ENCODE measurements around the gene FILIP1. TPM values are rescaled to one million over a fixed set of nuclear protein-coding genes. Genes with fewer than 3 reads are reported as not detected.

The FILIP1 gene
- total and polyA plus RNA-seq, 2 of the 8 experiments (the other 6 are each of a cell fraction or from before 2014, with no cell fraction given), result 2.4 to 5.7 TPM

- no peak overlapping the region for H3K56ac ChIP-seq (replicated peaks; ENCODE audit: insufficient read length, low read depth, low read length)
- FAIRE-seq (no peak), DNase-seq (ENCODE audit: low read depth in 1 of 2, low spot score in 2 of 2) (no peak)
- H4K8ac ChIP-seq (ENCODE audit: extremely low read depth, insufficient read depth, low read length), result no peak overlapping the region
- CTCF ChIA-PET (ENCODE audit: partially characterized antibody), result interaction anchor here (1.3 to 3.2 kb wide), 2 partner anchors 13 to 57 kb away, joined by 3 to 12 read pairs; no protein-coding TSS in a partner anchor
- no peak overlapping the region for H3K14ac ChIP-seq (ENCODE audit: insufficient read length)
- no peaks in the 10 kb centered on the region for H4K20me1 ChIP-seq (replicated peaks in 1 of 2; ENCODE audit: control insufficient read depth in 1 of 2, insufficient read depth in 2 of 2, low read length in 2 of 2)
- H4K5ac ChIP-seq (ENCODE audit: insufficient read length, low read depth, low read length), result no peak overlapping the region
- H3K9ac ChIP-seq (replicated peaks in 1 of 4; ENCODE audit: extremely low read depth in 1 of 4, low read depth in 3 of 4, low read length in 3 of 4), result no peak overlapping the region
- H4K91ac ChIP-seq (replicated peaks; ENCODE audit: insufficient read length, low read length), result no peak overlapping the region
- H3K4ac ChIP-seq (replicated peaks; ENCODE audit: insufficient read length, low read depth, low read length), result no peak overlapping the region
- H3K36me3 ChIP-seq (ENCODE audit: control insufficient read depth in 2 of 4, insufficient read depth in 4 of 4, low read length in 3 of 4), result no peaks in the 10 kb centered on the region
- no peak overlapping the region for H2BK20ac ChIP-seq (ENCODE audit: low read length)
- no peak overlapping the region for H3K4me3 ChIP-seq (ENCODE audit: extremely low read depth in 1 of 4, insufficient read depth in 2 of 4, low read depth in 3 of 4, low read length in 4 of 4)
- H3K23me2 ChIP-seq (ENCODE audit: low read depth, low read length), result no peaks in the 10 kb centered on the region
- TF ChIP-seq NANOG (IDR thresholded peaks at IDR 0.05; ENCODE audit: insufficient read depth, low read depth, low read length, poor library complexity, severe bottlenecking) (no peak), POU5F1 (IDR thresholded peaks at IDR 0.05; ENCODE audit: low read depth, low read length) (no peak)
- TF ChIP-seq, protein P1, sequence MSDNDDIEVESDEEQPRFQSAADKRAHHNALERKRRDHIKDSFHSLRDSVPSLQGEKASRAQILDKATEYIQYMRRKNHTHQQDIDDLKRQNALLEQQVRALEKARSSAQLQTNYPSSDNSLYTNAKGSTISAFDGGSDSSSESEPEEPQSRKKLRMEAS (IDR thresholded peaks at IDR 0.05), result no peak
- no peak overlapping the region for H3K4me2 ChIP-seq (ENCODE audit: insufficient read depth in 1 of 2, low read depth in 2 of 2, low read length in 2 of 2)
- H3K4me1 ChIP-seq (replicated peaks in 1 of 4; ENCODE audit: control insufficient read depth in 3 of 4, insufficient read depth in 4 of 4, low read length in 3 of 4), result peaks cover 2 to 6% (median 2%) of the 10 kb centered on the region in 4 experiments; a peak in 3 of 7 replicates
- no peak overlapping the region for H2BK5ac ChIP-seq (ENCODE audit: low read depth, low read length)
- no peaks in the 10 kb centered on the region for H3K27me3 ChIP-seq (replicated peaks in 1 of 4; ENCODE audit: control insufficient read depth in 3 of 4, extremely low read depth in 1 of 4, insufficient read depth in 3 of 4, low read length in 3 of 4)
- no peaks in the 10 kb centered on the region for H3K79me1 ChIP-seq (ENCODE audit: low read depth, low read length)
- H2AFZ ChIP-seq (ENCODE audit: low read length), result no peak overlapping the region
- no peak overlapping the region for H3K27ac ChIP-seq (ENCODE audit: low read depth, low read length)
- H2BK15ac ChIP-seq (ENCODE audit: low read length), result no peak overlapping the region
- no peak overlapping the region for H3K23ac ChIP-seq (ENCODE audit: insufficient read length)
- H2BK12ac ChIP-seq (ENCODE audit: low read depth, low read length), result no peak overlapping the region
- POLR2A ChIA-PET (ENCODE audit: partially characterized antibody), result interaction anchor here (0.6 kb wide), 1 partner anchor 424 kb away, joined by 3 read pairs; no protein-coding TSS in a partner anchor
- no peak overlapping the region for H2BK120ac ChIP-seq (replicated peaks; ENCODE audit: low read depth, low read length)
- no peak overlapping the region for H3K18ac ChIP-seq (ENCODE audit: extremely low read depth, low read length)
- no peaks in the 10 kb centered on the region for H3K9me3 ChIP-seq (ENCODE audit: insufficient read depth in 2 of 2, low read depth in 1 of 2, low read length in 1 of 2)
- H2AK5ac ChIP-seq (ENCODE audit: low read depth, low read length), result no peak overlapping the region
- H3K79me2 ChIP-seq (ENCODE audit: control insufficient read depth in 1 of 2, insufficient read depth in 2 of 2, low read length in 2 of 2), result no peaks in the 10 kb centered on the region
Observed at GRCh38 chr6:75301537-75301936, 192.1 kb downstream of the FILIP1 start.

Data from H1 (cell line).